Activated CD4-positive, alpha-beta T cell treated with anti-CD3 and anti-CD28 coated beads, Interleukin-2, amount 50 U/mL, for 1 hour (primary cell): ENCODE measurements around the gene ABCC1.

Source experiments
- DNase-seq: peaks from one replicate; pipeline ENCODE4 v3.0.0-alpha.2; 2020

The ABCC1 gene

GRCh38 chr16:16025214-16025968 lies 76.0 kb downstream of the ABCC1 start:
- DNase-seq, result peak; percentile 53

- no peak for DNase-seq
Observed at GRCh38 chr16:16027728-16028310, 78.4 kb downstream of the ABCC1 start.

GRCh38 chr16:16028311-16028999 lies 79.0 kb downstream of the ABCC1 start:
- no peak for DNase-seq

GRCh38 chr16:16029431-16030011 lies 80.1 kb downstream of the ABCC1 start:
- DNase-seq, result no peak

GRCh38 chr16:16030449-16030848 lies 81.0 kb downstream of the ABCC1 start:
- DNase-seq, result no peak

GRCh38 chr16:16031401-16031800 lies 82.0 kb downstream of the ABCC1 start:
- no peak for DNase-seq

GRCh38 chr16:16032271-16032979 lies 83.0 kb downstream of the ABCC1 start:
- DNase-seq, result no peak

- no peak for DNase-seq
Observed at GRCh38 chr16:16033208-16033717, 83.8 kb downstream of the ABCC1 start.

GRCh38 chr16:16036359-16036792 lies 87.0 kb downstream of the ABCC1 start:
- DNase-seq, result no peak

GRCh38 chr16:16037521-16037920 lies 88.1 kb downstream of the ABCC1 start:
- no peak for DNase-seq

GRCh38 chr16:16037970-16038369 lies 88.6 kb downstream of the ABCC1 start:
- no peak for DNase-seq

- DNase-seq, result no peak
Observed at GRCh38 chr16:16038950-16039349, 89.5 kb downstream of the ABCC1 start.

GRCh38 chr16:16041196-16041892 lies 91.9 kb downstream of the ABCC1 start:
- DNase-seq, result no peak

- no peak for DNase-seq
Observed at GRCh38 chr16:16042076-16042475, 92.7 kb downstream of the ABCC1 start.

GRCh38 chr16:16045296-16045695 lies 95.9 kb downstream of the ABCC1 start:
- DNase-seq, result no peak

GRCh38 chr16:16045879-16046278 lies 96.5 kb downstream of the ABCC1 start:
- peak; percentile 5 for DNase-seq

- DNase-seq, result no peak
Observed at GRCh38 chr16:16047761-16048160, 98.3 kb downstream of the ABCC1 start.

GRCh38 chr16:16048904-16049582 lies 99.6 kb downstream of the ABCC1 start:
- DNase-seq, result no peak

- DNase-seq, result no peak
Observed at GRCh38 chr16:16050106-16050505, 100.7 kb downstream of the ABCC1 start.

- no peak for DNase-seq
Observed at GRCh38 chr16:16051132-16051531, 101.7 kb downstream of the ABCC1 start.

GRCh38 chr16:16052916-16053315 lies 103.5 kb downstream of the ABCC1 start:
- DNase-seq, result no peak

- DNase-seq, result no peak
Observed at GRCh38 chr16:16057102-16057501, 107.7 kb downstream of the ABCC1 start.
